ENCODE data around the gene IARS2. TPM values are rescaled to one million over a fixed set of nuclear protein-coding genes. Genes with fewer than 3 reads are reported as not detected.

IARS2 gene
- total and polyA plus RNA-seq, 2 donors (not counting 3 experiments of a cell fraction or from before 2014, with no cell fraction given), result 15.5 to 62.8 TPM

DNA sequence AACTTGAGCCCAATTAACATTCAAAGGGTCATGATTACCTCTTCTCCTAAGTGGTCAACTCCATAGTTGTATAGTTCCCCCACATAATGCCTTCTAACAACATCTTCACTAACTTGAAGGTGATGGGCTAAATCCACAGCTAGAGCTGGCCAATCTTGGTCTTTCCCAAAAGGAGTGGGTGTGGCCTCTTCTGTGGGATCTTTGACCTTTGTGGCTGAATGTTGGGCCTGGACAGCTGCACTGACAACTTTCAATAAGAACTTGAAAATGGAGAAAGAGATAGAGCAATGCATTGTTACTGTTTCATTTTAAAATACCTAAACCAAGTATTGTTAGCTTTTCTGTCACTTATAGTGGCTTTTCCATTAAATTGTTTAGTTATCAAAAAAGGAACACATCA is 59.2 kb downstream of the IARS2 start:
- dilution Hi-C loops (cut with MboI; ENCODE audit: extremely low pct_ligation_motif_present, low sequenced_read_pairs), result no loop called here
- Histone ChIP-seq H3K27ac (ENCODE audit: insufficient read depth, low read depth, low read length) (no peak overlapping the region), H3K9ac (replicated peaks; ENCODE audit: extremely low read depth, insufficient read depth, low read length) (no peak overlapping the region), H3K4me1 (ENCODE audit: control insufficient read depth, extremely low read depth, insufficient read depth, low read length) (peaks cover 3% of the 10 kb centered on the region), H3K4me3 (replicated peaks in 1 of 3; ENCODE audit: insufficient read depth in 1 of 3, low read depth in 1 of 3, low read length in 3 of 3) (no peak overlapping the region), H3K27me3 (ENCODE audit: control insufficient read depth in 2 of 2, insufficient read depth in 2 of 2, low read length in 2 of 2) (no peaks in the 10 kb centered on the region), H3K79me2 (ENCODE audit: control insufficient read depth, insufficient read depth, low read length) (no peaks in the 10 kb centered on the region), H4K20me1 (replicated peaks; ENCODE audit: control insufficient read depth, extremely low read depth, insufficient read depth, low read length) (no peaks in the 10 kb centered on the region), H3K9me3 (replicated peaks; ENCODE audit: control insufficient read depth, insufficient read depth, low read length) (no peaks in the 10 kb centered on the region), H3K36me3 (ENCODE audit: control insufficient read depth in 2 of 2, extremely low read depth in 1 of 2, insufficient read depth in 2 of 2, low read length in 2 of 2) (peaks cover 11 to 12% of the 10 kb centered on the region in 2 experiments), H3K9me1 (replicated peaks; ENCODE audit: control insufficient read depth, extremely low read depth, insufficient read depth, low read length) (no peaks in the 10 kb centered on the region), H2AFZ (ENCODE audit: low read depth, low read length) (no peak overlapping the region), H3K4me2 (ENCODE audit: insufficient read depth, low read length) (no peak overlapping the region)
- CTCF ChIA-PET, result interaction anchor here (0.7 kb wide), 1 partner anchor 162 kb away, joined by 3 read pairs; no protein-coding TSS in a partner anchor
- POLR2A ChIA-PET, result no interaction called here
- TF ChIP-seq EZH2 (IDR thresholded peaks at IDR 0.05; ENCODE audit: borderline replicate concordance, low read depth, low read length, severe bottlenecking) (no peak), FOS (IDR thresholded peaks at IDR 0.05; ENCODE audit: borderline replicate concordance, insufficient read depth, low read length) (no peak)
- TF ChIP-seq, protein P1, sequence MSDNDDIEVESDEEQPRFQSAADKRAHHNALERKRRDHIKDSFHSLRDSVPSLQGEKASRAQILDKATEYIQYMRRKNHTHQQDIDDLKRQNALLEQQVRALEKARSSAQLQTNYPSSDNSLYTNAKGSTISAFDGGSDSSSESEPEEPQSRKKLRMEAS (IDR thresholded peaks at IDR 0.05; ENCODE audit: insufficient read depth, insufficient read length), result no peak
- TF ChIP-seq, protein P2, sequence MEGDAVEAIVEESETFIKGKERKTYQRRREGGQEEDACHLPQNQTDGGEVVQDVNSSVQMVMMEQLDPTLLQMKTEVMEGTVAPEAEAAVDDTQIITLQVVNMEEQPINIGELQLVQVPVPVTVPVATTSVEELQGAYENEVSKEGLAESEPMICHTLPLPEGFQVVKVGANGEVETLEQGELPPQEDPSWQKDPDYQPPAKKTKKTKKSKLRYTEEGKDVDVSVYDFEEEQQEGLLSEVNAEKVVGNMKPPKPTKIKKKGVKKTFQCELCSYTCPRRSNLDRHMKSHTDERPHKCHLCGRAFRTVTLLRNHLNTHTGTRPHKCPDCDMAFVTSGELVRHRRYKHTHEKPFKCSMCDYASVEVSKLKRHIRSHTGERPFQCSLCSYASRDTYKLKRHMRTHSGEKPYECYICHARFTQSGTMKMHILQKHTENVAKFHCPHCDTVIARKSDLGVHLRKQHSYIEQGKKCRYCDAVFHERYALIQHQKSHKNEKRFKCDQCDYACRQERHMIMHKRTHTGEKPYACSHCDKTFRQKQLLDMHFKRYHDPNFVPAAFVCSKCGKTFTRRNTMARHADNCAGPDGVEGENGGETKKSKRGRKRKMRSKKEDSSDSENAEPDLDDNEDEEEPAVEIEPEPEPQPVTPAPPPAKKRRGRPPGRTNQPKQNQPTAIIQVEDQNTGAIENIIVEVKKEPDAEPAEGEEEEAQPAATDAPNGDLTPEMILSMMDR (IDR thresholded peaks at IDR 0.05; ENCODE audit: extremely low read depth in 1 of 2, insufficient read depth in 1 of 2, low read depth in 1 of 2, low read length in 2 of 2), result no peak
- FAIRE-seq, result no peak
- no TSS peak for BruUV-seq (replicated peaks)
- no peak for DNase-seq (ENCODE audit: low read depth, low spot score)
- intact Hi-C loops (cut with micrococcal nuclease), result loop anchor here (5.0 kb wide), 1 partner anchor 816 kb away; no protein-coding TSS in a partner anchor

DNA sequence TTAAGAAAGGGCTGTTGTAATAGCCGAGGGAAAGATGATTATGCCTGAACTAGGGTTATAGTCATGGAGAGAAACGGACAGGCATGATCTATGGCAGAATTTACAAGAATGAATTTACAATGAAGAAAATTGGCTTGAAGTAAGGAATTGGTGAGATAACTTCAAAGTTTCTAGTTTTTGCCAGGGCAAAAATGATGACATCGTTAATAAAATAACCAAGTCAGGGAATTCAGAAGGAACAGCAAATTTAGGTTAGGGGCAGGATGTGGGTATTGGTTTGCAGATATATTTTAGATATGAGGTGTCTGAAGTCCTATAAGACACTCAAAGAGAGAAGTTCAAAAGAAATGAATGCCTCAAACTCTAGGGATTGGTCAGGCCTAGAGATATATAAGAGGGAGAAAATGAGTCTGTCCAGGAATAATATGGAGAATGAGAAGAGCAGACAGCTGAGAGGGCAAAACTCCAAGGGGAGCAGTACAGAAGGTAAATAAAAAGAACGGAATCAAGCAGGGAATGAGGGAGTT is 62.8 kb downstream of the IARS2 start:
- Histone ChIP-seq H3K27ac (ENCODE audit: insufficient read depth, low read depth, low read length) (no peak overlapping the region), H3K27me3 (ENCODE audit: control insufficient read depth in 2 of 2, insufficient read depth in 2 of 2, low read length in 2 of 2) (no peaks in the 10 kb centered on the region), H2AFZ (ENCODE audit: low read depth, low read length) (no peak overlapping the region), H3K9me3 (replicated peaks; ENCODE audit: control insufficient read depth, insufficient read depth, low read length) (no peaks in the 10 kb centered on the region), H3K79me2 (ENCODE audit: control insufficient read depth, insufficient read depth, low read length) (no peaks in the 10 kb centered on the region), H3K4me3 (replicated peaks in 1 of 3; ENCODE audit: insufficient read depth in 1 of 3, low read depth in 1 of 3, low read length in 3 of 3) (no peak overlapping the region), H3K4me2 (ENCODE audit: insufficient read depth, low read length) (no peak overlapping the region), H4K20me1 (replicated peaks; ENCODE audit: control insufficient read depth, extremely low read depth, insufficient read depth, low read length) (no peaks in the 10 kb centered on the region), H3K4me1 (ENCODE audit: control insufficient read depth, extremely low read depth, insufficient read depth, low read length) (peaks cover 3% of the 10 kb centered on the region), H3K9ac (replicated peaks; ENCODE audit: extremely low read depth, insufficient read depth, low read length) (no peak overlapping the region), H3K36me3 (ENCODE audit: control insufficient read depth in 2 of 2, extremely low read depth in 1 of 2, insufficient read depth in 2 of 2, low read length in 2 of 2) (peaks cover 12% of the 10 kb centered on the region in 2 experiments), H3K9me1 (replicated peaks; ENCODE audit: control insufficient read depth, extremely low read depth, insufficient read depth, low read length) (no peaks in the 10 kb centered on the region)
- POLR2A ChIA-PET, result no interaction called here
- intact Hi-C loops (cut with micrococcal nuclease), result loop anchor here (2.0 kb wide), 1 partner anchor 20 kb away; no protein-coding TSS in a partner anchor
- FAIRE-seq, result no peak
- TF ChIP-seq GATA2 (IDR thresholded peaks at IDR 0.05; ENCODE audit: insufficient read depth, insufficient read length, low read depth, low read length), result no peak
- no peak for TF ChIP-seq FOS (IDR thresholded peaks at IDR 0.05; ENCODE audit: borderline replicate concordance, insufficient read depth, low read length)
- TF ChIP-seq JUN (IDR thresholded peaks at IDR 0.05; ENCODE audit: borderline replicate concordance, insufficient read depth, insufficient read length, low read depth), result no peak
- no peak for TF ChIP-seq EZH2 (IDR thresholded peaks at IDR 0.05; ENCODE audit: borderline replicate concordance, low read depth, low read length, severe bottlenecking)
- TF ChIP-seq, protein P2 (IDR thresholded peaks at IDR 0.05; ENCODE audit: extremely low read depth in 1 of 2, insufficient read depth in 1 of 2, low read depth in 1 of 2, low read length in 2 of 2), result no peak
- TF ChIP-seq MYC (IDR thresholded peaks at IDR 0.05; ENCODE audit: low read depth, low read length), result no peak
- TF ChIP-seq, protein P1 (IDR thresholded peaks at IDR 0.05; ENCODE audit: insufficient read depth, insufficient read length), result no peak
- TF ChIP-seq POLR2A (IDR thresholded peaks at IDR 0.05; ENCODE audit: low read depth, low read length), result no peak
- no peak for TF ChIP-seq POLR2AphosphoS5 (IDR thresholded peaks at IDR 0.05; ENCODE audit: insufficient read depth, low read depth, low read length)
- dilution Hi-C loops (cut with MboI; ENCODE audit: extremely low pct_ligation_motif_present, low sequenced_read_pairs), result no loop called here
- no peak for DNase-seq (ENCODE audit: low read depth, low spot score)
- CTCF ChIA-PET, result interaction anchor here (1.0 kb wide), 1 partner anchor 33 kb away, joined by 3 read pairs; no protein-coding TSS in a partner anchor
- BruUV-seq (replicated peaks), result no TSS peak

All from endothelial cell of umbilical vein (primary cell).